HT-29 (cell line): Measurements from ENCODE around the gene DNAAF8. TPM values are rescaled to one million over a fixed set of nuclear protein-coding genes. Genes with fewer than 3 reads are reported as not detected.
"Not testable (repeated sequence)": the region's sequence is repeated elsewhere in the genome, so short reads cannot be mapped to it uniquely, and the experiment has no call there.

Experiments used
- DNase-seq: peaks from one replicate; pipeline ENCODE4 v3.0.0-alpha.2; 2015; ENCODE audit warnings: low spot score
- total RNA-seq: library from RNA; depleted of rRNA; stranded (reverse); fragments of >200 nt; shearing (Covaris generic); gene quantifications from 2 replicates; pipeline ENCODE4 v1.2.3, GENCODE V29; 2014

The DNAAF8 gene
- total RNA-seq, 1 experiment from 2014 or later: 5.8 TPM

- no peak for DNase-seq
These were observed 49.1 kb downstream of the DNAAF8 start for GRCh38 chr16:4783251-4783950.

- no peak for DNase-seq
These were observed 49.6 kb downstream of the DNAAF8 start for GRCh38 chr16:4783951-4784336.

- DNase-seq: not testable (repeated sequence)
These were observed 50.2 kb downstream of the DNAAF8 start for GRCh38 chr16:4784444-4784987.

GRCh38 chr16:4785758-4786433 lies 51.6 kb downstream of the DNAAF8 start:
- no peak for DNase-seq

GRCh38 chr16:4787068-4787467 lies 52.7 kb downstream of the DNAAF8 start:
- no peak for DNase-seq

GRCh38 chr16:4787627-4788482 lies 53.5 kb downstream of the DNAAF8 start, which contains the start of gene SEPTIN12:
SEPTIN12 (minus strand) TSS chr16:4788345; CDS start chr16:4787645, 700 bp downstream.
- no peak for DNase-seq

- no peak for DNase-seq
These were observed 54.2 kb downstream of the DNAAF8 start for GRCh38 chr16:4788489-4788889.

GRCh38 chr16:4788910-4789309 lies 54.6 kb downstream of the DNAAF8 start:
- DNase-seq: no peak

- no peak for DNase-seq
These were observed 55.9 kb downstream of the DNAAF8 start for GRCh38 chr16:4790261-4790660.

GRCh38 chr16:4790871-4791270 lies 56.5 kb downstream of the DNAAF8 start:
- DNase-seq: no peak

- no peak for DNase-seq
These were observed 58.7 kb downstream of the DNAAF8 start for GRCh38 chr16:4792951-4793513.

GRCh38 chr16:4795181-4795827 lies 61.0 kb downstream of the DNAAF8 start, which contains the start of gene SMIM22:
SMIM22 (plus strand) TSS chr16:4795369; CDS start chr16:4795735, 366 bp downstream.
- DNase-seq: peak; percentile 85

GRCh38 chr16:4795828-4796572 lies 61.7 kb downstream of the DNAAF8 start:
- peak; percentile 47 for DNase-seq

- DNase-seq: peak; percentile 65
These were observed 62.9 kb downstream of the DNAAF8 start for GRCh38 chr16:4796982-4797804.

- DNase-seq: no peak
These were observed 63.5 kb downstream of the DNAAF8 start for GRCh38 chr16:4797805-4798252.

- no peak for DNase-seq
These were observed 64.1 kb downstream of the DNAAF8 start for GRCh38 chr16:4798456-4798855.
